ENCODE measurements around the gene AKAP4.

GRCh38 chrX:50188859-50189600, 11.8 kb downstream of the AKAP4 start:
- no peak for TF ChIP-seq CTCF (IDR thresholded peaks at IDR 0.05; ENCODE audit: insufficient read depth, low read length)
- no peak for TF ChIP-seq REST (IDR thresholded peaks at IDR 0.05; ENCODE audit: insufficient replicate concordance, low read depth)
- no peak for TF ChIP-seq GABPA (IDR thresholded peaks at IDR 0.05; ENCODE audit: low read depth)
- TF ChIP-seq POLR2AphosphoS5 (IDR thresholded peaks at IDR 0.05; ENCODE audit: low read depth), result no peak
